OCI-LY1 (cell line): ENCODE measurements around the gene VOPP1.

ENCODE experiments used
- H2AFZ ChIP-seq: fragments of 200-600 bp; sonication (generic), shearing (Covaris generic); 2 replicates; pipeline ENCODE4 v1.6.0; 2014; ENCODE audit warnings: antibody characterized with exemption, mild to moderate bottlenecking, low read length
- H3F3A ChIP-seq: fragments of 200-600 bp; sonication (generic), shearing (Covaris generic); 2 replicates; pipeline ENCODE4 v1.6.0; 2014; ENCODE audit warnings: mild to moderate bottlenecking, antibody characterized with exemption, low read length, moderate library complexity; ENCODE audit not compliant: insufficient read depth
- H3K27ac ChIP-seq: fragments of 200-600 bp; sonication (generic); 2 replicates; pipeline ENCODE4 v1.5.1; 2014; ENCODE audit warnings: low read length, mixed run types, mild to moderate bottlenecking, low read depth; ENCODE audit not compliant: poor library complexity, severe bottlenecking
- H3K27me3 ChIP-seq: fragments of 200-600 bp; sonication (generic); 2 replicates; pipeline ENCODE4 v1.6.0; 2014; ENCODE audit warnings: antibody characterized with exemption, mild to moderate bottlenecking, low read length, moderate library complexity; ENCODE audit not compliant: insufficient read depth
- H3K36me3 ChIP-seq: fragments of 200-600 bp; sonication (generic); 2 replicates; pipeline ENCODE4 v1.6.1; 2014; ENCODE audit warnings: mild to moderate bottlenecking, antibody characterized with exemption, low read length, moderate library complexity, mixed read lengths; ENCODE audit not compliant: insufficient read depth
- H3K4me1 ChIP-seq: fragments of 200-600 bp; sonication (generic); 2 replicates; pipeline ENCODE4 v1.5.1; 2014; ENCODE audit warnings: mild to moderate bottlenecking, low read length, moderate library complexity; ENCODE audit not compliant: insufficient read depth, severe bottlenecking
- H3K4me2 ChIP-seq: fragments of 200-600 bp; sonication (generic), shearing (Covaris generic); 2 replicates; pipeline ENCODE4 v1.6.1; 2014; ENCODE audit warnings: low read length
- H3K4me3 ChIP-seq: fragments of 200-600 bp; sonication (generic); 2 replicates; pipeline ENCODE4 v1.5.1; 2014; ENCODE audit warnings: low read length, low read depth, mild to moderate bottlenecking, mixed read lengths; ENCODE audit not compliant: poor library complexity, severe bottlenecking
- H3K79me2 ChIP-seq: fragments of 200-600 bp; shearing (Covaris generic); 2 replicates; pipeline ENCODE4 v1.6.1; 2016; ENCODE audit warnings: mixed run types, low read length, mixed read lengths; ENCODE audit not compliant: insufficient read depth
- H3K9ac ChIP-seq: fragments of 200-600 bp; sonication (generic), shearing (Covaris generic); 2 replicates; pipeline ENCODE4 v1.6.1; 2014; ENCODE audit warnings: mild to moderate bottlenecking, low read length, mixed read lengths
- H3K9me2 ChIP-seq: fragments of 200-600 bp; sonication (generic), shearing (Covaris generic); 2 replicates; pipeline ENCODE4 v1.6.1; 2014; ENCODE audit warnings: low read depth, mild to moderate bottlenecking, low read length, mixed read lengths
- H3K9me3 ChIP-seq: fragments of 200-600 bp; shearing (Covaris generic); 2 replicates; pipeline ENCODE4 v1.6.1; 2014; ENCODE audit warnings: low read length, mixed read lengths
- H4K20me1 ChIP-seq: fragments of 200-600 bp; sonication (generic), shearing (Covaris generic); 2 replicates; pipeline ENCODE4 v1.6.0; 2016; ENCODE audit warnings: mild to moderate bottlenecking, low read length; ENCODE audit not compliant: insufficient read depth
- CTCF ChIP-seq: fragments of 200-600 bp; sonication (generic), shearing (Covaris generic); IDR thresholded peaks from 2 replicates; pipeline ENCODE4 v1.5.1; 2017; ENCODE audit warnings: mild to moderate bottlenecking, antibody characterized with exemption, low read length, moderate library complexity, mixed read lengths
- EZH2 ChIP-seq: fragments of 200-600 bp; sonication (generic), shearing (Covaris generic); IDR thresholded peaks from 2 replicates; pipeline ENCODE4 v1.8.0; 2017; ENCODE audit warnings: borderline replicate concordance, mixed run types, mild to moderate bottlenecking, antibody characterized with exemption, low read length, moderate library complexity, mixed read lengths

VOPP1 gene

GRCh38 chr7:55425141-55425752 lies 147.1 kb downstream of the VOPP1 start:
- H3K9me2 ChIP-seq = no peaks in the 10 kb centered on the region
- no peaks in the 10 kb centered on the region for H3K9me3 ChIP-seq
- H3F3A ChIP-seq = no peaks in the 10 kb centered on the region
- H3K4me2 ChIP-seq = no peak overlapping the region
- TF ChIP-seq EZH2 = no peak
- TF ChIP-seq CTCF = no peak
- H3K4me1 ChIP-seq = no peaks in the 10 kb centered on the region
- peaks cover 11% of the 10 kb centered on the region; the same call in 1 of the 2 replicates for H3K36me3 ChIP-seq
- H3K9ac ChIP-seq = no peak overlapping the region
- H3K27ac ChIP-seq = no peak overlapping the region
- H3K79me2 ChIP-seq = no peaks in the 10 kb centered on the region
- H4K20me1 ChIP-seq = no peaks in the 10 kb centered on the region
- H2AFZ ChIP-seq = no peak overlapping the region
- no peak overlapping the region for H3K4me3 ChIP-seq
- no peaks in the 10 kb centered on the region for H3K27me3 ChIP-seq

GRCh38 chr7:55423891-55424290 lies 148.4 kb downstream of the VOPP1 start:
- H3K36me3 ChIP-seq = peaks cover 11% of the 10 kb centered on the region; the same call in 1 of the 2 replicates
- no peaks in the 10 kb centered on the region for H3K4me1 ChIP-seq
- H3K9me3 ChIP-seq = no peaks in the 10 kb centered on the region
- H2AFZ ChIP-seq = no peak overlapping the region
- no peaks in the 10 kb centered on the region for H3K79me2 ChIP-seq
- H3K9me2 ChIP-seq = no peaks in the 10 kb centered on the region
- no peak for TF ChIP-seq CTCF
- TF ChIP-seq EZH2 = no peak
- no peaks in the 10 kb centered on the region for H4K20me1 ChIP-seq
- H3K27ac ChIP-seq = no peak overlapping the region
- H3K4me2 ChIP-seq = no peak overlapping the region
- no peak overlapping the region for H3K4me3 ChIP-seq
- no peaks in the 10 kb centered on the region for H3F3A ChIP-seq
- no peak overlapping the region for H3K9ac ChIP-seq
- no peaks in the 10 kb centered on the region for H3K27me3 ChIP-seq

- Histone ChIP-seq H3K4me2 (no peak overlapping the region), H2AFZ (no peak overlapping the region), H3K9me2 (no peaks in the 10 kb centered on the region), H3K27ac (no peak overlapping the region), H3F3A (no peaks in the 10 kb centered on the region), H3K36me3 (peaks cover 11% of the 10 kb centered on the region; the same call in 1 of the 2 replicates), H3K9ac (no peak overlapping the region), H3K4me3 (no peak overlapping the region), H4K20me1 (no peaks in the 10 kb centered on the region), H3K79me2 (no peaks in the 10 kb centered on the region), H3K4me1 (no peaks in the 10 kb centered on the region), H3K27me3 (no peaks in the 10 kb centered on the region), H3K9me3 (no peaks in the 10 kb centered on the region)
- TF ChIP-seq CTCF (0 out of 2 replicates have a peak, but pooled peaks have one; percentile 25), EZH2 (no peak)
Measured at GRCh38 chr7:55423277-55423711, 149.0 kb downstream of the VOPP1 start.
